Measurements from ENCODE around the gene NAP1L4.

The NAP1L4 gene

DNA sequence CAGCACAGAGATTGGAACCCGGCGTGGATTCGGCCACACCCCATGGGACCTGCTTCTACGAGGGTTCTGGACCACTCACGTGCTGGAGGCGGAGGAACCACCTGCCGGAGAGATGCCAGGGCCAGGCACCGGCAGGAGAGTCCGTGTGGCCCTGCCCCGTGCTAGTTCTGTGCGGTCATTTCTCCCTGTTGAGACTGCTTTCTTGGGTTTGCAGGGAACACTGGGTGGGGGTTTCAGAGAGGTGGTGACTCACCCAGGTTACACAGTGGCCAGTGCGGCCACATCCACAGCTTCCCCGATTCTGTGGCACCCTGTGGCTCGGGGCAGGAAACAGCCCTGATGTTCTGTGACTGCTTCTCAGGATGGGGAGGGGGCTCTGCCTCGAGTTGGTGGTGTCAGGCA lies 59.3 kb downstream of the NAP1L4 start:
- peaks cover 9% of the 10 kb centered on the region for H3K4me1 ChIP-seq (ENCODE audit: insufficient read depth, low read length, poor library complexity, severe bottlenecking)
- no peak overlapping the region for H3K9ac ChIP-seq (ENCODE audit: low read depth, low read length, poor library complexity, severe bottlenecking)
- no peaks in the 10 kb centered on the region for H4K20me1 ChIP-seq (ENCODE audit: insufficient read depth, low read length, poor library complexity, severe bottlenecking)
- no peaks in the 10 kb centered on the region for H3K9me2 ChIP-seq (replicated peaks; ENCODE audit: low read depth, low read length)
- no peaks in the 10 kb centered on the region for H3K79me2 ChIP-seq (ENCODE audit: insufficient read depth, low read length)
- TF ChIP-seq EZH2phosphoT487 (IDR thresholded peaks at IDR 0.05; ENCODE audit: borderline replicate concordance): no peak
- no peak for TF ChIP-seq CTCF (conservative IDR thresholded peaks at IDR 0.05; ENCODE audit: low read length)
- H3K4me2 ChIP-seq (ENCODE audit: low read depth, low read length, poor library complexity, severe bottlenecking): no peak overlapping the region
- H3F3A ChIP-seq (ENCODE audit: low read depth): no peaks in the 10 kb centered on the region
- peaks cover 6% of the 10 kb centered on the region; the same call in 1 of the 2 replicates for H3K9me3 ChIP-seq (ENCODE audit: insufficient read depth, low read depth, low read length)
- H3K36me3 ChIP-seq (ENCODE audit: insufficient read depth, low read length): no peaks in the 10 kb centered on the region
- H3K4me3 ChIP-seq (ENCODE audit: low read length, poor library complexity, severe bottlenecking): no peak overlapping the region
- H3K27me3 ChIP-seq (ENCODE audit: insufficient read depth, low read length, poor library complexity, severe bottlenecking): no peaks in the 10 kb centered on the region
- no peak overlapping the region for H2AFZ ChIP-seq (ENCODE audit: low read length)

GRCh38 chr11:2931771-2932738 lies 60.1 kb downstream of the NAP1L4 start:
- no peak overlapping the region for H2AFZ ChIP-seq (ENCODE audit: low read length)
- H3K79me2 ChIP-seq (ENCODE audit: insufficient read depth, low read length): no peaks in the 10 kb centered on the region
- no peaks in the 10 kb centered on the region for H3K9me3 ChIP-seq (ENCODE audit: insufficient read depth, low read depth, low read length)
- H3F3A ChIP-seq (ENCODE audit: low read depth): no peaks in the 10 kb centered on the region
- TF ChIP-seq CTCF (conservative IDR thresholded peaks at IDR 0.05; ENCODE audit: low read length) (no peak), EZH2phosphoT487 (IDR thresholded peaks at IDR 0.05; ENCODE audit: borderline replicate concordance) (no peak)
- peaks cover 17% of the 10 kb centered on the region for H3K4me1 ChIP-seq (ENCODE audit: insufficient read depth, low read length, poor library complexity, severe bottlenecking)
- no peak overlapping the region for H3K9ac ChIP-seq (ENCODE audit: low read depth, low read length, poor library complexity, severe bottlenecking)
- H3K4me2 ChIP-seq (ENCODE audit: low read depth, low read length, poor library complexity, severe bottlenecking): no peak overlapping the region
- no peaks in the 10 kb centered on the region for H3K9me2 ChIP-seq (replicated peaks; ENCODE audit: low read depth, low read length)
- H3K27me3 ChIP-seq (ENCODE audit: insufficient read depth, low read length, poor library complexity, severe bottlenecking): no peaks in the 10 kb centered on the region
- H3K36me3 ChIP-seq (ENCODE audit: insufficient read depth, low read length): no peaks in the 10 kb centered on the region
- no peaks in the 10 kb centered on the region for H4K20me1 ChIP-seq (ENCODE audit: insufficient read depth, low read length, poor library complexity, severe bottlenecking)
- H3K4me3 ChIP-seq (ENCODE audit: low read length, poor library complexity, severe bottlenecking): no peak overlapping the region

DNA sequence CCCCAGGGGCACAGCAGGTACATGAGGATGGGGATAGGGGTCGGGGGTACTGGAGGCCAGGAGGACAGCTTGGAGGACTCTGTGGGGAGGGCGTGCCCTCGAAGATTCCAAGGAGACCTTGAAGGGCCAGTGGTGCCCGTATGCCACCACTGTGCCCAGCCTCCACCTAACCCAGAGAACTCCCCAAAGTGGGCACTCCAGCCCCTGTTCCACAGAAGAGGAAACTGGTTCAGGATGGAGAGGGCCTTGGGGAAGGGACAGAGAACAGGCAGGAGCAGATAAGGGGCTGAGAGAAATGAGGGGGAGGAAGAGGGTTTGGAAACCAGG lies 60.7 kb downstream of the NAP1L4 start:
- Histone ChIP-seq H3K36me3 (ENCODE audit: insufficient read depth, low read length) (no peaks in the 10 kb centered on the region), H3F3A (ENCODE audit: low read depth) (no peaks in the 10 kb centered on the region), H4K20me1 (ENCODE audit: insufficient read depth, low read length, poor library complexity, severe bottlenecking) (no peaks in the 10 kb centered on the region), H3K9me2 (replicated peaks; ENCODE audit: low read depth, low read length) (no peaks in the 10 kb centered on the region), H3K4me2 (ENCODE audit: low read depth, low read length, poor library complexity, severe bottlenecking) (no peak overlapping the region), H2AFZ (ENCODE audit: low read length) (no peak overlapping the region), H3K9ac (ENCODE audit: low read depth, low read length, poor library complexity, severe bottlenecking) (no peak overlapping the region), H3K27me3 (ENCODE audit: insufficient read depth, low read length, poor library complexity, severe bottlenecking) (no peaks in the 10 kb centered on the region), H3K9me3 (ENCODE audit: insufficient read depth, low read depth, low read length) (no peaks in the 10 kb centered on the region), H3K4me3 (ENCODE audit: low read length, poor library complexity, severe bottlenecking) (no peak overlapping the region), H3K4me1 (ENCODE audit: insufficient read depth, low read length, poor library complexity, severe bottlenecking) (peaks cover 17% of the 10 kb centered on the region), H3K79me2 (ENCODE audit: insufficient read depth, low read length) (no peaks in the 10 kb centered on the region)
- TF ChIP-seq CTCF (conservative IDR thresholded peaks at IDR 0.05; ENCODE audit: low read length) (no peak), EZH2phosphoT487 (IDR thresholded peaks at IDR 0.05; ENCODE audit: borderline replicate concordance) (no peak)
